CD14-positive monocyte (primary cell): ENCODE measurements around the gene FMO3. TPM values are rescaled to one million over a fixed set of nuclear protein-coding genes. Genes with fewer than 3 reads are reported as not detected.

Source experiments
- DNase-seq, 3 donors: peaks; one replicate each; pipeline ENCODE4 v3.0.0-alpha.2; 2011 to 2022
- H2AFZ ChIP-seq: 2 replicates; pipeline ENCODE4 v1.6.0; 2012; ENCODE audit warnings: mild to moderate bottlenecking, low read depth, low read length, inconsistent platforms; ENCODE audit not compliant: insufficient read depth, poor library complexity, severe bottlenecking
- H3K27ac ChIP-seq, 2 donors: 1 replicate in 1 of 2; 2 replicates in 1 of 2; pipeline ENCODE4 v1.5.1; 2012 to 2013; ENCODE audit warnings: low read length in 2 of 2, control low read depth in 1 of 2, inconsistent platforms in 1 of 2, low read depth in 1 of 2, mild to moderate bottlenecking in 1 of 2
- H3K27me3 ChIP-seq, 2 donors: one replicate each; pipeline versions ENCODE4 v1.6.0 to v1.6.1; 2011 to 2013; ENCODE audit warnings: low read length in 2 of 2; ENCODE audit not compliant: control insufficient read depth in 2 of 2, insufficient read depth in 2 of 2
- H3K36me3 ChIP-seq, 2 donors: replicated peaks in 1 of 2; 1 replicate in 1 of 2; 2 replicates in 1 of 2; pipeline versions ENCODE4 v1.5.1 to v1.6.1; 2012 to 2013; ENCODE audit warnings: low read length in 2 of 2, control low read depth in 1 of 2, inconsistent platforms in 1 of 2, mild to moderate bottlenecking in 1 of 2; ENCODE audit not compliant: insufficient read depth in 2 of 2, control insufficient read depth in 1 of 2
- H3K4me1 ChIP-seq, 2 donors: 1 replicate in 1 of 2; 2 replicates in 1 of 2; pipeline versions ENCODE4 v1.5.1 to v1.6.1; 2012 to 2013; ENCODE audit warnings: low read length in 2 of 2, control low read depth in 1 of 2, inconsistent platforms in 1 of 2, mild to moderate bottlenecking in 1 of 2, moderate library complexity in 1 of 2; ENCODE audit not compliant: insufficient read depth in 2 of 2, control insufficient read depth in 1 of 2
- H3K4me2 ChIP-seq: replicated peaks from 2 replicates; pipeline ENCODE3; 2012; ENCODE audit warnings: low read length, moderate library complexity, mild to moderate bottlenecking; ENCODE audit not compliant: poor library complexity, severe bottlenecking; ENCODE audit errors: extremely low read depth
- H3K4me3 ChIP-seq, 3 experiments: fragments of 200-600 bp in 1 of 3; sonication (generic) in 1 of 3; replicated peaks in 1 of 3; 1 replicate in 2 of 3; 2 replicates in 1 of 3; pipeline ENCODE4 v1.5.1; 2011 to 2013; ENCODE audit warnings: low read length in 3 of 3, mild to moderate bottlenecking in 3 of 3, control low read depth in 2 of 3, low read depth in 2 of 3, inconsistent platforms in 1 of 3, moderate library complexity in 1 of 3
- H3K79me2 ChIP-seq: 2 replicates; pipeline ENCODE4 v1.6.0; 2012; ENCODE audit warnings: mild to moderate bottlenecking, control low read depth, inconsistent platforms, low read length, moderate library complexity; ENCODE audit not compliant: insufficient read depth
- H3K9ac ChIP-seq: 2 replicates; pipeline ENCODE4 v1.6.0; 2017; ENCODE audit warnings: low read length, mild to moderate bottlenecking; ENCODE audit not compliant: insufficient read depth, poor library complexity, severe bottlenecking
- H3K9me3 ChIP-seq, 2 donors: replicated peaks in 1 of 2; 1 replicate in 1 of 2; 2 replicates in 1 of 2; pipeline versions ENCODE4 v1.5.1 to v1.6.1; 2012 to 2013; ENCODE audit warnings: low read length in 2 of 2, control low read depth in 1 of 2; ENCODE audit not compliant: control insufficient read depth in 1 of 2, insufficient read depth in 1 of 2
- H4K20me1 ChIP-seq: 2 replicates; pipeline ENCODE4 v1.6.0; 2012; ENCODE audit warnings: mild to moderate bottlenecking, low read length, control low read depth, moderate library complexity; ENCODE audit not compliant: insufficient read depth
- H3K27ac Mint-ChIP-seq, 7 donors: one replicate each; pipeline ENCODE4 v1.8.0; 2020; ENCODE audit warnings: mild to moderate bottlenecking in 7 of 7, mixed read lengths in 7 of 7, moderate library complexity in 6 of 7, inconsistent platforms in 2 of 7
- H3K27me3 Mint-ChIP-seq, 3 donors: one replicate each; pipeline ENCODE4 v1.8.0; 2021 to 2022; ENCODE audit warnings: low read depth in 3 of 3, mild to moderate bottlenecking in 3 of 3, mixed read lengths in 3 of 3, moderate library complexity in 3 of 3, inconsistent platforms in 1 of 3
- H3K36me3 Mint-ChIP-seq, 2 donors: one replicate each; pipeline ENCODE4 v1.8.0; 2020; ENCODE audit warnings: mixed read lengths in 2 of 2, inconsistent platforms in 1 of 2, mild to moderate bottlenecking in 1 of 2
- H3K4me1 Mint-ChIP-seq: one replicate; pipeline ENCODE4 v1.8.0; 2020; ENCODE audit warnings: mild to moderate bottlenecking, mixed read lengths
- H3K4me3 Mint-ChIP-seq, 2 donors: one replicate each; pipeline ENCODE4 v1.8.0; 2020; ENCODE audit warnings: mild to moderate bottlenecking in 2 of 2, mixed read lengths in 2 of 2, moderate library complexity in 1 of 2
- H3K9me3 Mint-ChIP-seq, 7 donors: one replicate each; pipeline ENCODE4 v1.8.0; 2020 to 2022; ENCODE audit warnings: mixed read lengths in 7 of 7, mild to moderate bottlenecking in 6 of 7, moderate library complexity in 6 of 7, inconsistent platforms in 2 of 7
- CTCF ChIP-seq: fragments of 200-600 bp; IDR thresholded peaks from one replicate; pipeline ENCODE4 v1.8.0; 2022; ENCODE audit warnings: antibody characterized with exemption, mild to moderate bottlenecking
- WGBS: methylation state at CpG from one replicate; pipeline ENCODE4 v1.1.5; 2013; ENCODE audit warnings: missing lambda C conversion rate; ENCODE audit not compliant: insufficient coverage; 5-methylcytosine and 5-hydroxymethylcytosine counted together
- intact Hi-C, 2 donors: fragments of 100-400 bp; cut with micrococcal nuclease; formaldehyde crosslinking; loops; one replicate each; pipeline versions ENCODE4 v1.15.0 to v1.15.1; 2023
- polyA plus RNA-seq, 3 donors: library from polyadenylated mRNA; depleted of rRNA in 1 of 3; unstranded in 2 of 3; stranded (reverse) in 1 of 3; fragments of 300-500 nt in 2 of 3; fragments of >200 nt in 1 of 3; fragmentation: Illumina TruSeq in 2 of 3; gene quantifications; 1 replicate in 2 of 3; 2 replicates in 1 of 3; pipeline ENCODE4 v1.2.3, GENCODE V29; 2012 to 2021

The FMO3 gene
- polyA plus RNA-seq, 3 donors = not detected

GRCh38 chr1:171084870-171085269 lies 5.8 kb upstream of the FMO3 start:
- H3K27ac ChIP-seq = no peak overlapping the region
- no peaks in the 10 kb centered on the region for H3K4me1 ChIP-seq
- no peaks in the 10 kb centered on the region for H3K4me1 Mint-ChIP-seq
- no peak for TF ChIP-seq CTCF
- H3K79me2 ChIP-seq = no peaks in the 10 kb centered on the region
- no peaks in the 10 kb centered on the region for H3K9me3 ChIP-seq
- no peak overlapping the region for H3K27ac Mint-ChIP-seq
- H3K27me3 ChIP-seq = no peaks in the 10 kb centered on the region
- no peaks in the 10 kb centered on the region for H4K20me1 ChIP-seq
- WGBS = 40% methylated on average over 1 of the region's 2 CpGs
- DNase-seq = no peak
- no peaks in the 10 kb centered on the region for H3K36me3 Mint-ChIP-seq
- no peak overlapping the region for H2AFZ ChIP-seq
- H3K36me3 ChIP-seq = no peaks in the 10 kb centered on the region
- H3K9ac ChIP-seq = no peak overlapping the region
- intact Hi-C loops = no loop called here
- no peak overlapping the region for H3K4me3 Mint-ChIP-seq
- H3K27me3 Mint-ChIP-seq = peaks cover 0 to 1% (median 0%) of the 10 kb centered on the region in 3 donors
- H3K4me2 ChIP-seq = no peak overlapping the region
- H3K4me3 ChIP-seq = no peak overlapping the region
- H3K9me3 Mint-ChIP-seq = peaks cover 0 to 4% (median 0%) of the 10 kb centered on the region in 7 donors

- no peaks in the 10 kb centered on the region for H3K79me2 ChIP-seq
- H3K27ac Mint-ChIP-seq = no peak overlapping the region
- no peak overlapping the region for H3K9ac ChIP-seq
- no peaks in the 10 kb centered on the region for H3K36me3 Mint-ChIP-seq
- H3K27ac ChIP-seq = no peak overlapping the region
- H4K20me1 ChIP-seq = no peaks in the 10 kb centered on the region
- no peak overlapping the region for H3K4me3 Mint-ChIP-seq
- no peaks in the 10 kb centered on the region for H3K27me3 ChIP-seq
- no peaks in the 10 kb centered on the region for H3K4me1 Mint-ChIP-seq
- no peaks in the 10 kb centered on the region for H3K9me3 ChIP-seq
- H3K4me1 ChIP-seq = no peaks in the 10 kb centered on the region
- H3K36me3 ChIP-seq = no peaks in the 10 kb centered on the region
- no peak overlapping the region for H2AFZ ChIP-seq
- TF ChIP-seq CTCF = no peak
- DNase-seq = no peak
- intact Hi-C loops = no loop called here
- peaks cover 0 to 4% (median 0%) of the 10 kb centered on the region in 7 donors for H3K9me3 Mint-ChIP-seq
- no peak overlapping the region for H3K4me2 ChIP-seq
- no peak overlapping the region for H3K4me3 ChIP-seq
- peaks cover 0 to 3% (median 0%) of the 10 kb centered on the region in 3 donors for H3K27me3 Mint-ChIP-seq
These were observed 2.8 kb upstream of the FMO3 start for GRCh38 chr1:171087896-171088295.
